ENCODE data around the gene MAP4K4.

Gene MAP4K4

GRCh38 chr2:101900375-101900774, 202.9 kb downstream of the MAP4K4 start:
- no peak overlapping the region for H3K9ac ChIP-seq (ENCODE audit: low read depth, low read length, poor library complexity, severe bottlenecking)
- H3K4me2 ChIP-seq (ENCODE audit: low read depth, low read length, poor library complexity, severe bottlenecking), result no peak overlapping the region
- H3K4me1 ChIP-seq (ENCODE audit: insufficient read depth, low read length, poor library complexity, severe bottlenecking), result no peaks in the 10 kb centered on the region
- H3K4me3 ChIP-seq (ENCODE audit: low read length, poor library complexity, severe bottlenecking), result no peak overlapping the region
- H3K79me2 ChIP-seq (ENCODE audit: insufficient read depth, low read length), result no peaks in the 10 kb centered on the region
- no peaks in the 10 kb centered on the region for H3K9me2 ChIP-seq (replicated peaks; ENCODE audit: low read depth, low read length)
- no peaks in the 10 kb centered on the region for H3F3A ChIP-seq (ENCODE audit: low read depth)
- no peaks in the 10 kb centered on the region for H3K36me3 ChIP-seq (ENCODE audit: insufficient read depth, low read length)
- H3K9me3 ChIP-seq (ENCODE audit: insufficient read depth, low read depth, low read length), result no peaks in the 10 kb centered on the region
- no peaks in the 10 kb centered on the region for H3K27me3 ChIP-seq (ENCODE audit: insufficient read depth, low read length, poor library complexity, severe bottlenecking)
- TF ChIP-seq CTCF (conservative IDR thresholded peaks at IDR 0.05; ENCODE audit: low read length), result no peak
- TF ChIP-seq EZH2phosphoT487 (IDR thresholded peaks at IDR 0.05; ENCODE audit: borderline replicate concordance), result no peak
- no peak overlapping the region for H2AFZ ChIP-seq (ENCODE audit: low read length)
- no peaks in the 10 kb centered on the region for H4K20me1 ChIP-seq (ENCODE audit: insufficient read depth, low read length, poor library complexity, severe bottlenecking)

GRCh38 chr2:101901241-101901640, 203.7 kb downstream of the MAP4K4 start:
- Histone ChIP-seq H3K4me1 (ENCODE audit: insufficient read depth, low read length, poor library complexity, severe bottlenecking) (no peaks in the 10 kb centered on the region), H4K20me1 (ENCODE audit: insufficient read depth, low read length, poor library complexity, severe bottlenecking) (no peaks in the 10 kb centered on the region), H3K27me3 (ENCODE audit: insufficient read depth, low read length, poor library complexity, severe bottlenecking) (no peaks in the 10 kb centered on the region), H3K79me2 (ENCODE audit: insufficient read depth, low read length) (no peaks in the 10 kb centered on the region), H3K9ac (ENCODE audit: low read depth, low read length, poor library complexity, severe bottlenecking) (no peak overlapping the region), H3F3A (ENCODE audit: low read depth) (no peaks in the 10 kb centered on the region), H3K36me3 (ENCODE audit: insufficient read depth, low read length) (no peaks in the 10 kb centered on the region), H3K9me2 (replicated peaks; ENCODE audit: low read depth, low read length) (no peaks in the 10 kb centered on the region), H3K4me3 (ENCODE audit: low read length, poor library complexity, severe bottlenecking) (no peak overlapping the region), H3K9me3 (ENCODE audit: insufficient read depth, low read depth, low read length) (no peaks in the 10 kb centered on the region), H3K4me2 (ENCODE audit: low read depth, low read length, poor library complexity, severe bottlenecking) (no peak overlapping the region), H2AFZ (ENCODE audit: low read length) (no peak overlapping the region)
- no peak for TF ChIP-seq EZH2phosphoT487 (IDR thresholded peaks at IDR 0.05; ENCODE audit: borderline replicate concordance)
- no peak for TF ChIP-seq CTCF (conservative IDR thresholded peaks at IDR 0.05; ENCODE audit: low read length)

GRCh38 chr2:101902169-101902568, 204.7 kb downstream of the MAP4K4 start:
- no peaks in the 10 kb centered on the region for H3K4me1 ChIP-seq (ENCODE audit: insufficient read depth, low read length, poor library complexity, severe bottlenecking)
- H3K9ac ChIP-seq (ENCODE audit: low read depth, low read length, poor library complexity, severe bottlenecking), result no peak overlapping the region
- TF ChIP-seq EZH2phosphoT487 (IDR thresholded peaks at IDR 0.05; ENCODE audit: borderline replicate concordance) (no peak), CTCF (conservative IDR thresholded peaks at IDR 0.05; ENCODE audit: low read length) (no peak)
- no peak overlapping the region for H2AFZ ChIP-seq (ENCODE audit: low read length)
- H3K4me2 ChIP-seq (ENCODE audit: low read depth, low read length, poor library complexity, severe bottlenecking), result no peak overlapping the region
- peaks cover 5% of the 10 kb centered on the region; the same call in 1 of the 2 replicates for H3K9me3 ChIP-seq (ENCODE audit: insufficient read depth, low read depth, low read length)
- no peaks in the 10 kb centered on the region for H4K20me1 ChIP-seq (ENCODE audit: insufficient read depth, low read length, poor library complexity, severe bottlenecking)
- H3K36me3 ChIP-seq (ENCODE audit: insufficient read depth, low read length), result no peaks in the 10 kb centered on the region
- H3F3A ChIP-seq (ENCODE audit: low read depth), result no peaks in the 10 kb centered on the region
- H3K9me2 ChIP-seq (replicated peaks; ENCODE audit: low read depth, low read length), result no peaks in the 10 kb centered on the region
- H3K27me3 ChIP-seq (ENCODE audit: insufficient read depth, low read length, poor library complexity, severe bottlenecking), result no peaks in the 10 kb centered on the region
- no peak overlapping the region for H3K4me3 ChIP-seq (ENCODE audit: low read length, poor library complexity, severe bottlenecking)
- H3K79me2 ChIP-seq (ENCODE audit: insufficient read depth, low read length), result no peaks in the 10 kb centered on the region
